GM19043 (cell line): Measurements from ENCODE around the gene IKBIP.
"Not testable (repeated sequence)": the region's sequence is repeated elsewhere in the genome, so short reads cannot be mapped to it uniquely, and the experiment has no call there.

Experiments used
- ATAC-seq: cut with Tn5 transposase; IDR thresholded peaks from one replicate; pipeline ENCODE4 v1.9.1; 2021; ENCODE audit warnings: low read depth; ENCODE audit not compliant: unreplicated experiment

IKBIP gene

GRCh38 chr12:98638009-98638408, 6.6 kb downstream of the IKBIP start:
- no peak for ATAC-seq

DNA sequence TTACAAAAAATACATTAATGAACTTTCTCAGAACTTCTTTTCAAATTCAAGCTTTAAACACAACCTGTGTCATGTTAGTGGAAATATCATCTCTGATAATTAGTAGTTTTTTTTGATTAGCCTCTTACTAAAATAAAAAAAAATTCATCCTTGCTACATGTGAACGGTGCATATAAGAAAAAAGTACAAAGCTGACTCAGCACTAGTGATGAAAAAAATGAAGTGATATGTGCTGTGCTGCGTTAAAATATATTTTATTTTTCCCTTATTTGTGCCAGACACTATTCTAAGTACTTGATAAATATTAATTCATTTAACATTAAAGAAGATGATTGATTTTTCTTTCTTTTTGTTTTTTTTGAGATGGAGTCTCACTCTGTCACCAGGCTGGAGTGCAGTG, 7.5 kb downstream of the IKBIP start:
- no peak for ATAC-seq

GRCh38 chr12:98635657-98636323, 8.8 kb downstream of the IKBIP start:
- ATAC-seq: peak; percentile 93

DNA sequence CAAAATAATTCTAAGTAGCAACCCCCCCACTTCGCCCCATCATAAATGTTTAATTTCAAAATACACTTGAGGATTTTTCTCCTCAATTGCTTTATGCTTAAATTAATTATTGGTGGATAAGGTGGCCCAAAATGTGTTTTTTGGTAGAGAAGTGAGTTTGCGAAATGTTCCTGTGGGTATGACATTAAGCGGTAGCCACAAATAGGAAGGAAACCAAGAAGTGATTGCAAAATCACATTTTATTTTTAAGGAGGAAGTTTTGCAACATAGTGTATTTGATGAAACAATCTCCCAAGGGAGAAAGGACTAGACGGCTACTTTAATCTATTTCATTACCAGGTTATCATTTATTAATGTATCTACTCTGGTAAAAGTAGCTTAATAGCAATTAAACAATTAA, 25.6 kb downstream of the IKBIP start:
- no peak for ATAC-seq

DNA sequence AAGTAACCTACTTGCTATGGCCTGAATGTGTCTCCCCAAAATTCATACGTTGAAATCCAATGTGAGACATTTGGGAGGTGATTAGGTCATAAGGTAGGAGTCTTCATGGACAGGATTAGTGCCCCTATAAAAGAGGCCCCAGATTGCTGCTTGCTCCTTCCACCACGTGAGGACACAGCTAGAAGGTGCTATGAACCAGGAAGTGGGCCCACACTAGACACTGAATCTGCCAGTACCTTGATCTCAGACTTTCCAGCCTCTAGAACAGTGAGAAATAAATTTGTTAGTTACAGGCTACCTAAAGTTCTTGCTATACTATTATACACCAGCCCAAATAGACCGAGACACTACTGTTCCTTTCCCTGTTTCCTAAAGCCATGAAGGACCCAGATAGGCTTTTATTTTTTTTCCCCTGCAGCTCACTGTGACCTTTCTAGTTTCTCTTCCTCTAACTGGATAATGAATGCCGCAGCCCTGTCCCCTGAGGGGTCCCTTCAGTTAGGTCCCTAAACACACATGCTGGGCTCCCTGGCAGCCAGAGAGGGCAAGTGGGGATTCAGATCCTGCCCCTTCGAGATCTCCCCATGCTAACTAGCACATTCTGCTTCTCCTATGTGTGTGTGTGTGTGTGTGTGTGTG, 31.8 kb downstream of the IKBIP start:
- peak; percentile 86 for ATAC-seq

DNA sequence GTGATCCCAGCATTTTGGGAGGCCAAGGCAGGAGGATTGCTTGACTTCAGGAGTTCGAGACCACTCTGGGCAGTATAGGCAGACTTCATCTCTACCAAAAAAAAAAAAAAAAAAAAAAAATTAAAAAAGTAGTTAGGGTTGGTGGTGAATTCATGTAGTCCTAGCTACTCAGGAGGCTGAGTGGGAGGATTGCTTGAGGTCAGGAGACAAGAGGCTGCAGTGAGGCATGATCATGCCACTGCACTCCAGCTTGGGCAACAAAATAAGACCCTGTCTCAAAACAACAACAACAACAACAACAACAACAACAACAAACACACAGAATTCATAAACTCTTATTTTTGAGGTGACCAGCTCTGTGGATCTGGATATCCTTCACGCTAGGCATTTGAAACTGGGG, 34.0 kb downstream of the IKBIP start:
- ATAC-seq: no peak

GRCh38 chr12:98606359-98606988, 38.1 kb downstream of the IKBIP start:
- no peak for ATAC-seq

GRCh38 chr12:98601924-98602323, 42.7 kb downstream of the IKBIP start:
- no peak for ATAC-seq

DNA sequence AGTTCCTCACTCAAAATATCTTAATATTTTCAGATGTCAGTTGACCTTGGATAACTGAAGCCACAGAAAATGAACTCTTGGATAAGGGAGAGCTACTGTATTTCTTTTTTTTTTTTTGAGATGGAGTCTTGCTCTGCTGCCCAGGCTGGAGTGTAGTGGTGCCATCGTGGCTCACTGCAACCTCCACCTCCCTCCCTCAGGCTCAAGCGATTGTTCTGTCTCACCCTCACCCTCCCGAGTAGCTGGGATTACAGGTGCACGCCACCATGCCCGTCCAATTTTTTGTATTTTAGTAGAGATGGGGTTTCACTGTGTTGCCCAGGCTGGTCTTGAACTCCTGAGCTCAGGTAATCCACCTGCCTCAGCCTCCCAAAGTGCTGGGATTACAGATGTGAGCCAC, 47.3 kb downstream of the IKBIP start:
- not testable (repeated sequence) for ATAC-seq

GRCh38 chr12:98595243-98595988, 49.2 kb downstream of the IKBIP start:
- ATAC-seq: no peak

DNA sequence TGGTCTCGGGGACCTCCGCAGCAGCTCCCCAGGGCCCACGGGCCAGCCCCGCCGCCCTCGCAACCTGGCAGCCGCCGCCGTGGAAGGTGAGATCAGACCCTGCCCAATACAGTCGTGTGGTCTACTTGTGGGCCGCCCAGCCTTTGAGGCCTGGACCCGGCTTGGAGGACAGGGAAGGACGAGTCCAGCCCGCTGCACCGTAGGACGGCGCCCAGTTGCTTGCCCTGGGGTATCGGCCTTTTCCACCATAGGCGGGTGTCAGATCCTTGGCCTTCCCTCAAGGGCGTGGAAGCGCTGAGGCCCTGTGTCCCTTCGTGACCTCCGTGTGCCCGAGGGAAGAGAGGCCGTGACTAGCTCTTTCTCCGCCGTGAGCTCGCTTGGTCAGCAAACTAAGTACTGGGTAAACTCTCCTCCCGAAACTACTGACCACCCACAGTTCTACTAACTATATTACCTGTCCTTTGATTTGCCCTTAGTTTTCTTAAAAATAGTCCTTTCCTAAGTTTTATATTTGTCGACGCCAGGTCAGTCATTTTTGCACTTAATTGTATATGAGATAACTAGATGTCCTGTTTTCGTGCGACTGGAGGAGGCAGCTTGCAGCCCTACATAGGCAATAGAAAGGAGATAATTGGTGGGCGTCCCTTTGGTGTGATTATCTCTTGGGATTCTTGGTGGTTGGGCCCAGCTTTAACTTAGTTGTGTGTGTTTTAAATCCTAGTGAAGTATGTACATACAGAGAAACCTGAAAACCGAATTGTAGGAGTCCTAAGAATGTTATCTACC, 50.3 kb downstream of the IKBIP start:
- no peak for ATAC-seq

DNA sequence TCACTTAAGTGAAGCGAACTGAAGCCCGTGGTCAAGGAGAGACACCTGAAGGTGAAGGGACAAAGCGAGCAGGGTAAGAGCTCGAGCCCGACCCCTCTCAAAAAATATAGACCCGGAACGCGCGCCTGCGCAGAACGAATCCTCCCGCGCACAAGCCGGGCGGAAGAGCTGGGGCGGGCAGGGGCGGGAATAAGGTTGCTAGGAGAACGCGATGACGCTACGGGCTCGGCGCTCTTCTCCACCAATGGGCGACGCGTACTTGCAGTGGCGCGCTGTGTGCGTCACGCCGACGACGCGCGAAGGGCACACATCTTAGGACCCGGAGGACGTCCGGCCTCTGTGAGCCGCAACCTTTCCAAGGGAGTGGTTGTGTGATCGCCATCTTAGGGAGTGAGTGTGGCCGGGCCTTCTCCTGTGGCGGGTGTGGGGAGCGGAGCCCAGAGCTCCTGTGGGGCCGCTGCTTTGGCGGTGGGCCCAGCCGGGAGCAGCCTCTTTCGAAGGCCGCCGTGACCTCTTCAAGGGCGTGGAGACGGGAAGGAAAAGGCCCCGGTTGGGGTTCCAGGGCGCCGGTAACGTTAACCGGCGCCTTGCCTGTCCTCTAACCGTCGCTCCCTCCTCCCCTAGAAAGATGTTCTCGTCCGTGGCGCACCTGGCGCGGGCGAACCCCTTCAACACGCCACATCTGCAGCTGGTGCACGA, 51.1 kb downstream of the IKBIP start, which contains the start of gene SLC25A3:
TSS of gene SLC25A3 (plus strand) at position 336 of the 699 bp plus-strand sequence. CDS start at position 629, 293 bp downstream.
- ATAC-seq: peak; percentile 100

DNA sequence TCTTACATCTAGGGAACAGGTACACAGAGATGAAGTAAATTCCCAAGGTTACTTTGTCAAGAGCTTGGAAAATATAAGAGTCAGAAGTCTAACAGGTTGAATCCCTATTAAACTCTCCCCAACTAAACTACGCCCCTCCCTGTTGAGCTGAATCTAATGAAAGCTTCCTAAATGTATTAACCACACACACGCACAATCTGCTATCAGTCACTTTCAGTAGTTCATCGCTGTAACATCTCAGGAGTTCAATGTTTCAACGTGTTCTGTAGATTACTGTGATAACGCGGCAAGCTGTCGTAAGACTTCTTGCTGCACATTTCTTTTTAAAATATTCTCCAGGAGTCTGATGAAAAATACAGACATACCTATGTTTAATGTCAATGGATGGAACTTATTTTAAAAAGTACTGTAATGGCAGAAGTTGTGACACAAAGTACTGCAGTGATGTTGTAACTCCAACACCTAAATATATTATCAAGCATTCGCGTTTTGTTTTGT, 51.7 kb downstream of the IKBIP start:
- no peak for ATAC-seq

DNA sequence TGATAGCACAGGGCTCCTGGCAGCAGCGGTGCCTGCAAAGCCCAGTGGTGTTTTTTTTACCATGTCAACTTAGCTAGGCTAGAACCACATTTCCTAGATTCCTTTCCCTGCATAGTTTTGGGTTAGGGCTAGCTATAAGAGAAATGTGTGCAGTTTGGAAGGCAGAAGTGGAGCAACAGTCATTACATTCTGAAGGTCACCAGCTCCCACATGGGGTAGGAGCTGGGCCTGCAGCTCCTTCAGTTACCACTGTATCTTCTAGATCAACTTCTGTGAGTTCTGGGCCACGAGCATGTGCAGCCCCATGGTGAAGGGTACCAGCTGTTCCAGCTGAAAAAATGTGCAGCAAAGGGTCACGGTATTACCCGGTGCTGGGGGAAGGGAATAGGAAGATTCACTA, 53.4 kb downstream of the IKBIP start:
- no peak for ATAC-seq

DNA sequence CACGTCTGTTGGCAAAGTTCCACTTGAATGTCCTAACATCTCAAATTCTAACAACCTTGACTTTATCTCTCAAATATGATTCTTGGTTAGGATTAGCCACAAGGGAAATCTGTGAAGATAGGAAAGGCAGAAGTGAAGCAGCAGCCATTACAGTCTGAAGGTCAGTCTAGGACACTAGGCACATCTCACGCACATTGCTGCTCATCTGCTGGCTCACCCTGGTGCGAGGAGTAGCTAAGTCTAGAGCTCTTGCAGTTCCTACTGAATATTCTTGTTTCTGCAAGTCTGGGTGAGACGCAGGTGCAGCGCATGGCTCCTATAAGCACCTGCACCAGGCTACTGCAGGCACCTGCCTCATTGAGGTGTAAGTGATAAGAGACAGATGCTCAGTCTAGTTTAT, 57.5 kb downstream of the IKBIP start:
- ATAC-seq: no peak

GRCh38 chr12:98582093-98582492, 62.5 kb downstream of the IKBIP start:
- no peak for ATAC-seq

GRCh38 chr12:98581101-98581500, 63.5 kb downstream of the IKBIP start:
- ATAC-seq: no peak

- no peak for ATAC-seq
Measured at GRCh38 chr12:98580695-98581094, 63.9 kb downstream of the IKBIP start.

DNA sequence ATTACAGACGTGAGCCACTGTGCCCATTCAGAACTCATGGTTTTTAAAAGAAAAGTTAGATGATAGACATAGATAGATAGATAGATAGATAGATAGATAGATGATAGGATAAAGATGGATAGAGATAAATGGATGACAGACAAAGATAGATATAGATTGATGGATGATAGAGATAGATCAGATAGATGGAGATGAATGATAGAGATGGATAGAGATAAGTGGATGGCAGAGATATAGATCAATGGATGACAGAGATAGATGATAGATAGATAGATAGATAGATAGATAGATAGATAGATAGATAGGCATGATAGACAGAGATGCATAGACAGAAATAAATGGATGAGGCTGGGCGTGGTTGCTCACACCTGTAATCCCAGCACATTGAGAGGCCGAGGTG, 64.8 kb downstream of the IKBIP start:
- ATAC-seq: no peak

GRCh38 chr12:98579347-98579746, 65.2 kb downstream of the IKBIP start:
- ATAC-seq: no peak
